AG09309 (cell line): ENCODE results near the gene SHISAL1.

Experiments used
- DNase-seq: peaks from one replicate; pipeline ENCODE4 v3.0.0-alpha.2; 2010; ENCODE audit warnings: low read depth
- H3K4me3 ChIP-seq: 2 replicates; pipeline ENCODE4 v1.5.1; 2011; ENCODE audit warnings: mild to moderate bottlenecking, low read depth, low read length, moderate library complexity; ENCODE audit not compliant: control insufficient read depth
- TF ChIP-seq, protein P1 (sequence below): IDR thresholded peaks from 2 replicates; pipeline ENCODE4 v1.5.1; 2011; ENCODE audit warnings: mild to moderate bottlenecking, low read depth, low read length, inconsistent platforms; ENCODE audit not compliant: insufficient read depth, control insufficient read depth; ENCODE audit errors: missing control alignments

The SHISAL1 gene

GRCh38 chr22:44357966-44358465 lies 45.3 kb upstream of the SHISAL1 start:
- no peak overlapping the region for H3K4me3 ChIP-seq
- TF ChIP-seq, protein P1, sequence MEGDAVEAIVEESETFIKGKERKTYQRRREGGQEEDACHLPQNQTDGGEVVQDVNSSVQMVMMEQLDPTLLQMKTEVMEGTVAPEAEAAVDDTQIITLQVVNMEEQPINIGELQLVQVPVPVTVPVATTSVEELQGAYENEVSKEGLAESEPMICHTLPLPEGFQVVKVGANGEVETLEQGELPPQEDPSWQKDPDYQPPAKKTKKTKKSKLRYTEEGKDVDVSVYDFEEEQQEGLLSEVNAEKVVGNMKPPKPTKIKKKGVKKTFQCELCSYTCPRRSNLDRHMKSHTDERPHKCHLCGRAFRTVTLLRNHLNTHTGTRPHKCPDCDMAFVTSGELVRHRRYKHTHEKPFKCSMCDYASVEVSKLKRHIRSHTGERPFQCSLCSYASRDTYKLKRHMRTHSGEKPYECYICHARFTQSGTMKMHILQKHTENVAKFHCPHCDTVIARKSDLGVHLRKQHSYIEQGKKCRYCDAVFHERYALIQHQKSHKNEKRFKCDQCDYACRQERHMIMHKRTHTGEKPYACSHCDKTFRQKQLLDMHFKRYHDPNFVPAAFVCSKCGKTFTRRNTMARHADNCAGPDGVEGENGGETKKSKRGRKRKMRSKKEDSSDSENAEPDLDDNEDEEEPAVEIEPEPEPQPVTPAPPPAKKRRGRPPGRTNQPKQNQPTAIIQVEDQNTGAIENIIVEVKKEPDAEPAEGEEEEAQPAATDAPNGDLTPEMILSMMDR = no peak
- no peak for DNase-seq

DNA sequence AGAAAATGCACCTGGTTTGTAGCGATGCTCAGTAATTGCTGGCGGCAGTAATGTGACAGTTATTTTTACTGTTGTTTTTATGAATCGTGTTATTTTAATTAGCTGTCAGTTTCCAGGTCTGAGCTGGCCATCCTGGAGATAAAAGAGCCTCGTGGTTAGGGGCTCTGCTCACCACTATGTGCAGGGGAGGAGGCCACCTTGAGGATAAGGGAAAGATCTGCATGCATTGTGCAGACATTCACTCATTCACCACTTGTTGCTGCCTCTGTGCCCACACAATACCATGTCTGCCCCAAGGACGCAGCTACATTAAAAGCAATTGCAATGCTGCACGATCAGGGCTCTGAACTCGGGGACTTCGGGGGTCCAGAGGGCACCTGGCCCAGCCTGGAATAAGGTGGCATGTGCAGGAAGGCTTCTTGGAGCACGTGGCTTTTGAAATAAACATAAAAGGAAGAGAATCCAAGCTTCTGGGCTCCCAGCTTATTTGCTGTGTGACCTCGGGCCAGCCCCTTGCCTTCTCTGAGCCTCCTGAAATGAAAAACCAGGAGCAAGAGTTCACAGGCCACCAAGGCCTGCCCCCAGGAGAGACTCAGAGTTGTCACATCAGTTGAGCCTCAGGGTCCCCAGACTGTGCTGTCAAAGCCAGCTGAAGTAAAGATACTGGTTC lies 44.7 kb upstream of the SHISAL1 start:
- no peak for DNase-seq
- no peak overlapping the region for H3K4me3 ChIP-seq
- TF ChIP-seq, protein P1 = peak; percentile 20

- TF ChIP-seq, protein P1 = no peak
- DNase-seq = no peak
Measured at GRCh38 chr22:44355716-44356070, 42.9 kb upstream of the SHISAL1 start.

GRCh38 chr22:44354288-44354687 lies 41.5 kb upstream of the SHISAL1 start:
- TF ChIP-seq, protein P1 = no peak
- no peak overlapping the region for H3K4me3 ChIP-seq
- no peak for DNase-seq

More at GRCh38 chr22:44355716-44356070, 42.9 kb upstream of the SHISAL1 start:
- no peak overlapping the region for H3K4me3 ChIP-seq

DNA sequence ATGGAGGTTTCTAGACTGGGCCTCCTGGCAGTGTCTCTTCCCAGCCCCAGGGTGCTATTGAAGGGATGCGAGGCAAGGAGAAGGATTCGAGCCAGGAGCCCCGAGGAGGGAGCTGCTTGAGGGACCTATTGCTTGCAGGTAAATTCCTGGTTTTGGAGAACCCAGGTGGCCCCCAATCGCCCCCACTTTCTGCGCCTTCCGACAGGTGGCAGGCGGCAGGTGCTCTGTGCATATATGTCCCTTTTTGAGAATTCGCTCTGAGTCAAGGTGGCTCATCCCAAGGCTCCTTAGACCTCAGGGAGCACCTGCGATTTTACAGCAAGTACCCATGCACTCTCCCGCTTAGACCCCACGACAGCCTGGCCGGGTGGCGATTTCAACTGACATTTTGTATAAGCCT lies 40.3 kb upstream of the SHISAL1 start:
- TF ChIP-seq, protein P1 = no peak
- DNase-seq = no peak
- H3K4me3 ChIP-seq = no peak overlapping the region

- no peak overlapping the region for H3K4me3 ChIP-seq
- DNase-seq = no peak
- TF ChIP-seq, protein P1 = no peak
Measured at GRCh38 chr22:44352378-44353035, 39.8 kb upstream of the SHISAL1 start.
